HL-60 (cell line): ENCODE data around the gene GRM4.

Source experiments
- CTCF ChIP-seq: IDR thresholded peaks from one replicate; pipeline ENCODE4 v1.5.1; 2011; ENCODE audit warnings: low read length, control low read depth, inconsistent platforms; ENCODE audit not compliant: insufficient read depth
- REST ChIP-seq: IDR thresholded peaks from 2 replicates; pipeline ENCODE4 v1.6.1; 2012; ENCODE audit warnings: low read depth; ENCODE audit not compliant: insufficient replicate concordance

GRCh38 chr6:33987531-33988021 is 158.3 kb downstream of the GRM4 start:
- TF ChIP-seq CTCF (no peak), REST (no peak)
